ENCODE results near the gene ZNF79. TPM values are rescaled to one million over a fixed set of nuclear protein-coding genes. Genes with fewer than 3 reads are reported as not detected.

Gene ZNF79
- total and polyA plus RNA-seq, 2 of the 4 experiments (the other 2 are of a cell fraction) = 5.6 to 15.4 TPM

DNA sequence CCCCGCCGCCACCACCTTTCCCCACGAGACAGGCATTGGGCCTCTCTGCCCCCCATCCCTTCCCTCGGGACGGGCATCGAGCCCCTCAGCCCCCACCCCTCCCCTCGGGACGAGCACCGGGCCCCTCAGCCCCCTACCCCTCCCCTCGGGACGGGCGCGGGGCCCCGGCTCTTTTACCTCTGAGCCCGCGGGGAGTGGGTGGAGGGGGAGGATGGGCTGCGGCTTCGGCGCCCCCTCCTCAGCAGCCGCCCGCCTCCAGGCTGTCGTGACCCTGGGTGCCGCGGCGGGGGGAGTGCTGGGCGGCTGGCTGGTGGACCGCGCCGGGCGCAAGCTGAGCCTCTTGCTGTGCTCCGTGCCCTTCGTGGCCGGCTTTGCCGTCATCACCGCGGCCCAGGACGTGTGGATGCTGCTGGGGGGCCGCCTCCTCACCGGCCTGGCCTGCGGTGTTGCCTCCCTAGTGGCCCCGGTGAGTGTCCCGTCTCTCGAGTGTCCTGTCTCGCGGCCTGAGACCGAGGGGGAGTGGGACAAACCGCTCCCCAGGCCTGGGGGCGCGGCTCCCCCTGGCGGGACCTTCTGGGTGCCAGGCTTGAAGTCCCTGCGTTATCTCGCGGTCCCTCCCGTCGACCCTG is 26.4 kb upstream of the ZNF79 start:
- WGBS, 2 experiments (ENCODE audit: extremely low coverage in 2 of 2, insufficient read length in 1 of 2) = 8% methylated on average over 12 of the region's 55 CpGs; no CpG with 5 or more reads in 1 of the 2 experiments
- ChIA-PET POLR2A (ENCODE audit: unreplicated experiment) (interaction anchor here (1.4 kb wide), 1 partner anchor 9 kb away, joined by 3 read pairs; no protein-coding TSS in a partner anchor), CTCF (interaction anchor here (1.1 to 1.4 kb wide), 4 partner anchors 29 to 189 kb away, joined by 3 to 5 read pairs (median 4); no protein-coding TSS in a partner anchor)
- peaks cover 0 to 13% of the 10 kb centered on the region in 2 experiments; a peak in 2 of 4 replicates for H3K79me1 ChIP-seq (ENCODE audit: low read depth in 1 of 2, low read length in 2 of 2)
- in situ Hi-C loops (cut with MboI; ENCODE audit: low sequenced_read_pairs) = loop anchor here (5.0 to 25.0 kb wide), 2 partner anchors 180 to 460 kb away; no protein-coding TSS in a partner anchor
- peak overlapping the region; percentile 57 for H3K9ac ChIP-seq (ENCODE audit: low read depth, low read length)
- H2AK5ac ChIP-seq (ENCODE audit: low read depth, low read length) = peak overlapping the region; percentile 78; the same call in 1 of the 2 replicates
- peaks cover 5% of the 10 kb centered on the region; the same call in 1 of the 2 replicates for H3K27me3 ChIP-seq (ENCODE audit: control insufficient read depth, insufficient read depth, low read length)
- H3K4ac ChIP-seq (ENCODE audit: low read depth, low read length) = peak overlapping the region; percentile 1; the same call in 1 of the 2 replicates
- H2BK5ac ChIP-seq (ENCODE audit: low read depth, low read length, poor library complexity, severe bottlenecking) = no peak overlapping the region
- no peak overlapping the region for H2BK120ac ChIP-seq (ENCODE audit: low read depth, low read length)
- no TSS peak for BruUV-seq (replicated peaks)
- H4K91ac ChIP-seq (ENCODE audit: insufficient read depth, low read depth, low read length) = no peak overlapping the region
- H3K23ac ChIP-seq (ENCODE audit: low read depth, low read length) = peak overlapping the region; percentile 89; the same call in 1 of the 2 replicates
- H3K18ac ChIP-seq (ENCODE audit: low read depth, low read length) = no peak overlapping the region
- no peak overlapping the region for H2BK20ac ChIP-seq (ENCODE audit: low read depth, low read length)
- intact Hi-C loops (cut with micrococcal nuclease) = loop anchor here (2.0 to 10.0 kb wide), 2 partner anchors 113 to 181 kb away; no protein-coding TSS in a partner anchor
- peaks cover 3% of the 10 kb centered on the region; the same call in 1 of the 2 replicates for H3K9me1 ChIP-seq (ENCODE audit: insufficient read depth, low read length)
- peak overlapping the region; percentile 88 for H2AK9ac ChIP-seq (replicated peaks; ENCODE audit: low read depth, low read length, poor library complexity)
- no peak overlapping the region for H3K56ac ChIP-seq (ENCODE audit: extremely low read depth, insufficient read depth, low read length)
- H3K36me3 ChIP-seq (ENCODE audit: control insufficient read depth, insufficient read depth, low read length) = 0 out of 2 replicates have a peak, but pooled peaks cover 1% of the 10 kb centered on the region
- peak; percentile 2 for ATAC-seq (ENCODE audit: low read depth)
- H3K14ac ChIP-seq (replicated peaks; ENCODE audit: low read depth, low read length) = 0 out of 2 replicates have a peak overlapping the region, but pooled peaks have one; percentile 21
- TF ChIP-seq, protein P1, sequence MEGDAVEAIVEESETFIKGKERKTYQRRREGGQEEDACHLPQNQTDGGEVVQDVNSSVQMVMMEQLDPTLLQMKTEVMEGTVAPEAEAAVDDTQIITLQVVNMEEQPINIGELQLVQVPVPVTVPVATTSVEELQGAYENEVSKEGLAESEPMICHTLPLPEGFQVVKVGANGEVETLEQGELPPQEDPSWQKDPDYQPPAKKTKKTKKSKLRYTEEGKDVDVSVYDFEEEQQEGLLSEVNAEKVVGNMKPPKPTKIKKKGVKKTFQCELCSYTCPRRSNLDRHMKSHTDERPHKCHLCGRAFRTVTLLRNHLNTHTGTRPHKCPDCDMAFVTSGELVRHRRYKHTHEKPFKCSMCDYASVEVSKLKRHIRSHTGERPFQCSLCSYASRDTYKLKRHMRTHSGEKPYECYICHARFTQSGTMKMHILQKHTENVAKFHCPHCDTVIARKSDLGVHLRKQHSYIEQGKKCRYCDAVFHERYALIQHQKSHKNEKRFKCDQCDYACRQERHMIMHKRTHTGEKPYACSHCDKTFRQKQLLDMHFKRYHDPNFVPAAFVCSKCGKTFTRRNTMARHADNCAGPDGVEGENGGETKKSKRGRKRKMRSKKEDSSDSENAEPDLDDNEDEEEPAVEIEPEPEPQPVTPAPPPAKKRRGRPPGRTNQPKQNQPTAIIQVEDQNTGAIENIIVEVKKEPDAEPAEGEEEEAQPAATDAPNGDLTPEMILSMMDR (conservative IDR thresholded peaks at IDR 0.05; ENCODE audit: low read depth, low read length) = peak; percentile 57
- TF ChIP-seq RAD21 (IDR thresholded peaks at IDR 0.05; ENCODE audit: low read length) (peak; percentile 69), SMC3 (IDR thresholded peaks at IDR 0.05; ENCODE audit: low read depth, low read length) (peak; percentile 59), RFX5 (IDR thresholded peaks at IDR 0.05; ENCODE audit: low read depth, low read length) (no peak), RCOR1 (IDR thresholded peaks at IDR 0.05; ENCODE audit: insufficient replicate concordance, low read length) (no peak)
- no peaks in the 10 kb centered on the region for H3K9me3 ChIP-seq (ENCODE audit: control insufficient read depth, insufficient read depth, low read length)
- peak overlapping the region in 1 of 2 experiments; percentile 43; a peak in 1 of 4 replicates for H4K8ac ChIP-seq (ENCODE audit: low read depth in 2 of 2, low read length in 2 of 2)
- H3K4me3 ChIP-seq (ENCODE audit: insufficient read depth, low read depth, low read length) = peak overlapping the region; percentile 55
- peak overlapping the region; percentile 96 for H2AFZ ChIP-seq (replicated peaks; ENCODE audit: low read length, poor library complexity)
- dilution Hi-C loops (cut with HindIII; ENCODE audit: low sequenced_read_pairs, unreplicated experiment) = no loop called here
- H2BK15ac ChIP-seq (ENCODE audit: low read depth, low read length) = no peak overlapping the region
- peaks cover 6% of the 10 kb centered on the region; the same call in 1 of the 2 replicates for H4K20me1 ChIP-seq (ENCODE audit: insufficient read depth, low read length)
- peak overlapping the region; percentile 69 for H3K4me2 ChIP-seq (ENCODE audit: low read depth, low read length)
- peak; percentile 33 for DNase-seq
- peaks cover 2% of the 10 kb centered on the region; the same call in 1 of the 2 replicates for H3K4me1 ChIP-seq (ENCODE audit: control insufficient read depth, insufficient read depth, low read length)
- H4K5ac ChIP-seq (ENCODE audit: low read depth, low read length) = no peak overlapping the region
- H3K27ac ChIP-seq (ENCODE audit: insufficient read depth, low read length) = peak overlapping the region; percentile 25; the same call in 1 of the 2 replicates

Data from IMR-90 (cell line).